Activated CD8-positive, alpha-beta memory T cell treated with anti-CD3 and anti-CD28 coated beads, Interleukin-2, amount 50 U/mL, for 48 hours (primary cell): ENCODE data around the gene SIMC1.

Experiments
- DNase-seq: peaks from one replicate; pipeline ENCODE4 v3.0.0-alpha.2; 2020

Gene SIMC1

GRCh38 chr5:176317534-176318374, 79.5 kb downstream of the SIMC1 start:
- no peak for DNase-seq

GRCh38 chr5:176319827-176320554, 81.8 kb downstream of the SIMC1 start:
- DNase-seq, result no peak

DNA sequence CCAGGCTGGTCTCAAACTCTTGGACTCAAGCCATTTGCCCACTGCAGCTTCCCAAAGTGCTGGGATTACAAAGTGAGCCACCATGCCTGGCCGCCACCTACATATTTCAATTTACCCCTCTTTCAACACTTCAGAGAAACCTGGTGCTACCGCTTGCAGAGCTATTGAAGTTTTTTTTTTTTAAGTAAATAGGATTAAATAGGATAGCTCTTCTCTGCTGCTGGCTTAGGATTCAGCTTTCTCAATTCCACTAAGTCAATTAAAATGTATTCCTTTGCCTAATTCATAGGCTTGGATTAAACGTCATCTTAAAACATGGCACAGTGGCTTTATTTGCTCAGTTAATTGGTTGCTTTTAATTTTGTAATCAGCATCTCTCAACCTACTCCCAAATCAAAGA, 82.4 kb downstream of the SIMC1 start:
- no peak for DNase-seq

DNA sequence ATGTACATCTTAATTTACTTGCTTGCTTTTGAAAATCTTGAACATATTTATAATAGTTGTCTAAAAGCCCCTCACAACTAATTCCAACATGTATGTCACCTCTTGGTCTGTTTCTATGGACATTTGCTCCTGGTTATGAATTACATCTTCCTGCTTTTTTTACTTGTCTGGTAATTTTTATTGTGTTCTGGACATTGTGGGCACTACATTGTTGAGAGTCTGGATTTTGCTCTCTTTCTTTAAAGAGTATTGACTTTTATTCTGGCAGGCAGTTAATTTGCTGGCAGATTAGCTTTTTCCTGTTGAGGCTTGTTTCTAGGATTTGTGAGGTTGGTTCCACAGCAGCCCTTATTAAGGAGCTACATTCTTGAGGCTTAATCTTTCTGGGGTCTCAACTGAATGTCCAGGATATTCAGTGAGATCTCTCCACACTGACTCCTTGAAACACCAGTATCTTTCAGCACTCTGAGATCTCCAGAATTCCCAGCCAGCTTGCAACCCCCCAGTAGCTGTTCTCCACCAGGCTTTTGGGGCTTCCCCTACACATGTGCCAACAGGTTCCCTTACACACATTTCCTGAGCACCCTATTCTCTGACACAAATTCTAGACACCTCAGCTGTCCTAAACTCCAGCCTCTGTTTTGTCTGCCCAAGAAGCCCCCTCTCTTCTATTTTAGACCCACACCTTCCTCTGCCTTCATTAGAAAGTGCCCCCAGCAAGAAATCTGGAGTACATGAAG, 96.0 kb downstream of the SIMC1 start:
- no peak for DNase-seq

- no peak for DNase-seq
Observed at GRCh38 chr5:176337913-176338312, 99.7 kb downstream of the SIMC1 start.

DNA sequence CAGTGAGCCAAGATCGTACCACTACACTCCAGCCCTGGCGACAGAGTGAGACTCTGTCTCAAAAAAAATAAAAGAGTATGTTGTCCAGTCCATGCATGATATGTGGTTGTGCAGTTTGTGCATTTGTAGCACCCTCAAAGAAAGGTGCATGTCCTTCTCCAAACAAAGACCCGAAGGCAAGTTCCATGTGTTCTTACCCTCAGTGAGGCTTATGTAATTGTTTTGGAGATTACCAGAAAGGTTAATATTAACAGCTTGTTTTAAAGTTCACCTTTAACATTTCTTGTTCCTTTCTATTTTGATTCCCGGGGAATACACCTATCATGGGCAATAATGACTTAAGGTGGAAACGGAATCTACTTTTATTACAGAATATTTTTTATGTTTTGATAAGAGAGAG, 101.1 kb downstream of the SIMC1 start:
- DNase-seq, result no peak

DNA sequence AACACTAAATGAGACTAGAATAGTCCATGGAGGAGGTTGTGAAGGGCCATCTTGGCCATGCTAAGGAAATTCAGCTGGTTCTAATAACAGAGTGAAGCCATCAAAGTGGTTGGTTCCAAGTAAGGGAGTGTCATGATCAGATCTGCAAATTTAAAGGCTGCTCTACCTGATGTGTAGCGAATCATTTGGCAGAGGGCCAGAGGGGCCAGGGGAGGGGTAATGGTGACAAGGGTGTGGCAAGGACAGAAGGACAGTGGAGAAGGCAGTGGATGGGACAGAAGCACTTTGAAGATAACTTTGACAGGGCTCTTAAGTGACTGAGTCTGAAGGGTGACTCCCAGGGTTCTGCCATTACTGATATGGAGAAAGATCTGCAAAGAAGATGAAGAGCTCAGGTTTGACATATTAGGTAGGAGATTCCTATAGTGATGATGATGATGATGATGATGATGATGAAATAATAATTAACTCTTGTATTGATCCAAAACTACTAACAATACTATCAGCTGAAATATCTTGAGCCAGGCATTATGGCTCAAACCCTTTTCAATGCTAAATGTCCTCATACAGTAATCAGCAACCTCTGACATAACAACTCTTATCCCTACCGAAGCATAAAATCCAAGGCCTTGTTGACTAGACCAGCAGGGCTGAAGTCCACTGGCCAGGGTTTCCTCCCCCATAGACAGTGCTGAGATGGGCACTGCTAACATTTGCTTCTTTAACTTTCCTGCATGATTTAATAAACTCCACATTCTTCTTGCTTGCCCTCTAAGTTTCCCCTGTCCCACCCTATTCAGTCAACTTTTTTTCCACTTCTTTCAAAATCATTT, 103.3 kb downstream of the SIMC1 start:
- no peak for DNase-seq

DNA sequence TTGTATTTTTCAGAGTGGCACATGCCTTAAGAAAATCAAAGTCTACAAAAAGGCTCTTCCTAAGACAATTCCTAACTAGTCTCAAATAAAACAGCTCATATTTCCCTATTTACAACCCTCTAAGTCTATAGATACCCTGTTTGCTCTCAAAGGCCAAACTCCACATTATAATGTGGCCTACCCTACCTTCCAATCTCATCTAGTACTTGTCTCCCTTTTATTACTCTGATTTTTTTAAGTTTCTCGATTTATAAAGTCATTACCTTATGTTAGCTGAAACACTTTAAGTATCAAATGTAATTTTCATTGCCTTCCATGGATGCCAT, 103.9 kb downstream of the SIMC1 start:
- no peak for DNase-seq

GRCh38 chr5:176342766-176343458, 104.7 kb downstream of the SIMC1 start:
- DNase-seq, result no peak

DNA sequence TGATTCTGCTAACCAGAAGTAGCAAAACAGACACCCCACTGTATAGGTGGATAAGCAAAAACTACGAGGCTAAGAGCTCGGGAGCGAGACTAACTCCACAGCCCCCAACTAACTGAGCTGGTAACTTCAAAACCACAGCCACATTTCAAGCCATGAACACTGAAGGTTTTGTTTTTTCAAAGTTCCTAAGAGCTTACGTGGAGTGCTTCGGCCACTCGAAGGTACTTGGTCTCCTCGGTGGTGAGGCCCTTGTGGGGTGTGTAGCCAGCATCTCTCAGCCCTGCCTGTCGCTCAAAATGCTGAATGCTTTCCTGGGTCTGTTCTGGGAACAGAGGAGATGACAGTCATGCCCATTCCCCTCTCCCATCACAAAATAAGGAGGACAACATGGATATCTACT, 112.2 kb downstream of the SIMC1 start:
- no peak for DNase-seq

GRCh38 chr5:176352116-176352878, 114.1 kb downstream of the SIMC1 start:
- no peak for DNase-seq

GRCh38 chr5:176353533-176353932, 115.3 kb downstream of the SIMC1 start:
- no peak for DNase-seq

DNA sequence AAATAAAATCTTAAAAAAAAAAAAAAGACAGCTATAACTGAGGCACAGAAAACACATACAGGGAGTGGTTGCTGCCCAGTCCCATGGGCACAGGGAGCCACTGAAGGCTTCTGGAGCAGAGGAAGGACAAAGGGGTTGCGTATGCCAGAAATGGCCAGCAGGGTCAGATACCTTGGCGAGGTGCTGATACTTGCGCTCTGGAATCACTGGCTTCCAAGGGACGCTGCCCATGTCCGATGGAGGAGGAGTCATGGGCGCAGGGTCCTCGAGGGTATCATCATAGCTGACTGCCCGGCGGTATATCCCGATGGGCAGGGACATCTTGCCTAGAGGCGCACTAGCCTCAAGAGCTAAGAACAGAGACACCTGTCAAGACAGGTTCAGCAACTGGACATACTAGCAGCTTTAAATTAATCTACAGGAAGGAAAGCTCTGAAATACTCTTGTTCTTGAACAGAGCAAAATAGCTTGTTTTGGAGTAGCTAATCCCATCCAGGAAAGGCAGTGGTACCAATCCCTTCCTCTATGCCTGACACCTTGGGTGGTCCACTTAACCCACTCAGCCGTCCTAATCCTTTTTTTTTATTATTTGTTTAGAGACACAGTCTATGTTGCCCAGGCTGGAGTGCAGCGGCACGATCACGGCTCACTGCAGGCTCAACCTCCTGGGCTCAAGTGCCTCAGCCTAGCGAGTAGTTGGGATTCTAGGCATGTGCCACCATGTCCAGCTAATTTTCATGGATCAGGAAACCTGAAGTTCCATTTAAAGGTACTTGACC, 117.4 kb downstream of the SIMC1 start:
- no peak for DNase-seq

GRCh38 chr5:176356179-176356566, 117.9 kb downstream of the SIMC1 start:
- DNase-seq, result no peak

DNA sequence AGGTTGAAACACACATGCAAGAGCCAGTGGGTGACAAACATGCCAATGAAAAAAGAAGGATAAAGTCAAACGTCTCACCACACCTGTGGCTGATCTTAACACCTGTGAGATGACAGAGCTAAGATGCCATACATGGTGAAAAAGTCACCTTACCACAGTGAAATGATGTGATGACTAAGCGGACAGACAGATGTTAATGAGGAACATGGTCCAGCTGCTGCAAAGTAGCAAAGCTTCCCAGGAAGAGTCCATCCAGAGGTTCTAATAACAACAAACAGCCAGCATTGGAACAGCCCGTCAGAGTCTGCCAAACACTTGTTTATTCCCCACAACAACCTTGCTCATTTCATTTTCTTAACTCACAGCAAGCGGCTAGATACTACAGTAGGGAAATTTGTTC, 121.4 kb downstream of the SIMC1 start:
- DNase-seq, result no peak

GRCh38 chr5:176360894-176361436, 122.7 kb downstream of the SIMC1 start:
- DNase-seq, result no peak

DNA sequence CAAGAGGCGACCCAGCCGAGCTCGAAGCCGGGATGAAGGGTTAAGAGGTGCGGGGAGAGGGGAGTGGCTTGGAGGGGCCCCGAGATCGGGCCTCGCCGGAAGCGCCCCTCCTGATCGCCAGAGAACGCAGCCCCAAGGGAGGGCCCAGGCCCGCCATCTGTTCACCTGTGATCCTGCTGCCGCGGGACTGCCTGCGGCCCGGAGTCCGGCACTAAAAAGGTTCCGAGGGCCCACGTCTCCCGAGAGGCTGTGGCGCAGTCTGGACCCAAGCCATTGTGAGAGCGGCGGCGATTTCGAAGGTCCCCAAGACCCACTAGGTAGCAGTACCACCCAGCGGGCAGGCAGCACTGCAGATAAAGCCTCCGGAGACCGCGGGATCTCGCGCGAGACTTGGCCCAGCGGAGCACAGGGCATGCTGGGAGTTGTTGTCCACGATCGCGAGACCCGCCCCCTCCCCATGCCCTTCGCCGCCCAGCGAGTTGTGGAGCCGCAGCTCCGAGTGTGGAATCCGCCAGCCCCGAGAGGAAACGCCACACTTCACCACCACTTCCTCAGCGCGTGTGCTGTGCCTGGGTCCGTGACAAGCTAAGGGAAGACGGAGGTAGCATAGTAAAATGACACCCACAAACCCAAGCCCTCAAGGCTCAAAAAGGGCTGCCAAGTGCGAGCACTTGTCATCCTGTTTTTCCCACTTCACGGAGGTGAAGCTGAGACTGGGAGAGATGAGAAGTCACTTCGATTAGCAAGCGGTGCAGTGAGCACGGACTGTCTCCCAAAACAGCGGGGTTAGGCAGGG, 123.4 kb downstream of the SIMC1 start, which contains the start of gene KIAA1191:
Gene KIAA1191, minus strand, starts transcription at position 328 of the 796 bp plus-strand sequence. CDS start 2,256 bp downstream, outside the sequence.
- peak; percentile 94 for DNase-seq

GRCh38 chr5:176362233-176362490, 123.9 kb downstream of the SIMC1 start:
- DNase-seq, result no peak

GRCh38 chr5:176364765-176365350, 126.6 kb downstream of the SIMC1 start:
- DNase-seq, result no peak
